WERI-Rb-1 (cell line): Measurements from ENCODE around the gene ODR4.
"Not testable (repeated sequence)": the region's sequence is repeated elsewhere in the genome, so short reads cannot be mapped to it uniquely, and the experiment has no call there.

Source experiments
- DNase-seq: peaks from one replicate; pipeline ENCODE4 v3.0.0-alpha.2; 2020
- H3K27ac ChIP-seq: fragments of 250-450 bp; sonication (Bioruptor Pico); 2 replicates; pipeline ENCODE4 v1.5.1; 2020; ENCODE audit warnings: mild to moderate bottlenecking, moderate library complexity
- H3K27me3 ChIP-seq: fragments of 250-450 bp; sonication (Bioruptor Pico); 2 replicates; pipeline ENCODE4 v1.5.1; 2021; ENCODE audit warnings: mild to moderate bottlenecking, low read depth, moderate library complexity; ENCODE audit not compliant: insufficient read depth, severe bottlenecking
- H3K36me3 ChIP-seq: fragments of 250-450 bp; sonication (Bioruptor Pico); 2 replicates; pipeline ENCODE4 v1.5.1; 2020; ENCODE audit warnings: mild to moderate bottlenecking, moderate library complexity
- H3K4me3 ChIP-seq: 2 replicates; pipeline ENCODE4 v1.5.1; 2011; ENCODE audit warnings: low read depth, mild to moderate bottlenecking, control low read depth, low read length
- H3K9me3 ChIP-seq: fragments of 250-450 bp; sonication (Bioruptor Pico); 2 replicates; pipeline ENCODE4 v1.5.1; 2021; ENCODE audit warnings: mild to moderate bottlenecking, moderate library complexity; ENCODE audit not compliant: severe bottlenecking
- TF ChIP-seq, protein P1 (sequence below): IDR thresholded peaks from 2 replicates; pipeline ENCODE4 v1.5.1; 2011; ENCODE audit warnings: low read depth, mild to moderate bottlenecking, control low read depth, inconsistent platforms, low read length

The ODR4 gene

DNA sequence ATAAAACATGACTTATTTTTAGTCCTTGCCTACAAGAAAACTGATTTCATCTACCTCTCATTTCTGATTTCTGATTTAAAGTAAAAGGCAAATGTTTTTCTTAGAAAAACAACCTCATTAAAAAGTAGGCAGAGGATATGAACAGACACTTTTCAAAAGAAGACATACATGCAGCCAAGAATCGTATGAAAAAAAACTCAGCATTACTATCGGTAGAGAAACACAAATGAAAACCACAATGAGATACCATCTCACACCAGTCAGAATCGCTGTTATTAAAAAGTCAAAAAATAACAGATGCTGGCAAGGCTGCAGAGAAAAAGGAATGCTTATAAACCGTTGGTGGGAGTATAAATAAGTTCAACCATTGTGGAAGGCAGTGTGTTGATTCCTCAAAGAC, 16.2 kb downstream of the ODR4 start:
- H3K4me3 ChIP-seq: no peak overlapping the region
- H3K9me3 ChIP-seq: no peaks in the 10 kb centered on the region
- H3K36me3 ChIP-seq: peaks cover 46% of the 10 kb centered on the region
- TF ChIP-seq, protein P1, sequence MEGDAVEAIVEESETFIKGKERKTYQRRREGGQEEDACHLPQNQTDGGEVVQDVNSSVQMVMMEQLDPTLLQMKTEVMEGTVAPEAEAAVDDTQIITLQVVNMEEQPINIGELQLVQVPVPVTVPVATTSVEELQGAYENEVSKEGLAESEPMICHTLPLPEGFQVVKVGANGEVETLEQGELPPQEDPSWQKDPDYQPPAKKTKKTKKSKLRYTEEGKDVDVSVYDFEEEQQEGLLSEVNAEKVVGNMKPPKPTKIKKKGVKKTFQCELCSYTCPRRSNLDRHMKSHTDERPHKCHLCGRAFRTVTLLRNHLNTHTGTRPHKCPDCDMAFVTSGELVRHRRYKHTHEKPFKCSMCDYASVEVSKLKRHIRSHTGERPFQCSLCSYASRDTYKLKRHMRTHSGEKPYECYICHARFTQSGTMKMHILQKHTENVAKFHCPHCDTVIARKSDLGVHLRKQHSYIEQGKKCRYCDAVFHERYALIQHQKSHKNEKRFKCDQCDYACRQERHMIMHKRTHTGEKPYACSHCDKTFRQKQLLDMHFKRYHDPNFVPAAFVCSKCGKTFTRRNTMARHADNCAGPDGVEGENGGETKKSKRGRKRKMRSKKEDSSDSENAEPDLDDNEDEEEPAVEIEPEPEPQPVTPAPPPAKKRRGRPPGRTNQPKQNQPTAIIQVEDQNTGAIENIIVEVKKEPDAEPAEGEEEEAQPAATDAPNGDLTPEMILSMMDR: no peak
- no peaks in the 10 kb centered on the region for H3K27me3 ChIP-seq
- no peak for DNase-seq
- H3K27ac ChIP-seq: no peak overlapping the region

DNA sequence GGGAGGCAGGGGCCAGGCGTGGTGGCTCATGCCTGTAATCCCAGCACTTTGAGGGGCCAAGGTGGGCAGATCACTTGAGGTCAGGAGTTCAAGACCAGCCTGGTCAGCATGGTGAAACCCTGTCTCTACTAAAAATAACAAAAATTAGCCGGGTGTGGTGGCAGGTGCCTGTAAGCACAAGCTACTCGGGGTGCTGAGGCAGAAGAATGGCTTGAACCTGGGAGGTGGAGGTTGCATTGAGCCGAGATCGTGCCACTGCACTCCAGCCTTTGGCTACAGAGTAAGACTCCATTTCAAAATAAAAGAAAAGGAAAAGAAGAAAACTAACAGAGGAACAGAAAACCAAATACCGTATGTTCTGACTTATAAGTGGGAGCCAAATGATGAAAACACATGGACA, 17.1 kb downstream of the ODR4 start:
- not testable (repeated sequence) for H3K9me3 ChIP-seq, H3K27me3 ChIP-seq, H3K4me3 ChIP-seq, DNase-seq, H3K27ac ChIP-seq
- peaks cover 43% of the 10 kb centered on the region for H3K36me3 ChIP-seq

DNA sequence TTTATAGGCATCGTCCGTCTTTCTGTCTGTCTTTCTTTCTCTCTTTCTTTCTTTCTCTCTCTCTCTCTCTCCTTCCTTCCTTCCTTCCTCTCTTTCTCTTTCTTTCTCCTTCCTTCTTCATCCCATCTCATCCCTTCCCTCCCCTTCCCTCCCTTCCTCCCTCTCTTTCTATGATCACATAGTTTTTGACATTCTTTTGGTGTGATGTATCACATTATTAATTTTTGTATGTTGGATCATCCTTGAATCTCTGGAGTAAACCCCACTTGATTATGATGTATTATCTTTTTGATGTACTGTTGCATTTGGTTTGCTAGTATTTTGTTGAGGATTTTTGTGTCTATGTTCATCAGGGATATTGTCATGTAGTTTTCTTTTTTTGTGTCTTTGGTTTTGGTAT, 25.8 kb downstream of the ODR4 start:
- not testable (repeated sequence) for H3K27ac ChIP-seq, H3K9me3 ChIP-seq, H3K27me3 ChIP-seq, DNase-seq, H3K4me3 ChIP-seq
- peaks cover 39% of the 10 kb centered on the region for H3K36me3 ChIP-seq

DNA sequence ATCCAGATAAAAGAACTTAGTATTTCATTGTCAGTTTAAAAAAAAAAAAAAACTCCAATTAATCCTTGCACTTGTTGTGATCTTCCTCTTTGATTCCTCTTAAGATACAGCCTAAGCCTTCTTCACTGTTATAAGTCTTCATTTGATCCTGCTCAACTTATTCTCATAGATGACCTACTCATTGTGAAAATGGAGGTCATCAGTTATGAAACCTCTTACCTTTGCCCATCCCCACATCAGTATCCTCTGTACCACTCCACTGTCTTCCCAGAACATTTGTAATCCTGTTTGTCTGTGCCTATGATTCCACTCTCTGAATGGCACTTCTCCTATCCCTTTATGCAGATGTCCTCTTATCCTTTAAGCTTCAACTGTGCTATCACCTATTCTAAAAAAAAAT, 28.0 kb downstream of the ODR4 start:
- Histone ChIP-seq H3K4me3 (no peak overlapping the region), H3K27me3 (no peaks in the 10 kb centered on the region), H3K36me3 (peaks cover 30% of the 10 kb centered on the region), H3K27ac (no peak overlapping the region), H3K9me3 (no peaks in the 10 kb centered on the region)
- no peak for DNase-seq
- TF ChIP-seq, protein P1: no peak

DNA sequence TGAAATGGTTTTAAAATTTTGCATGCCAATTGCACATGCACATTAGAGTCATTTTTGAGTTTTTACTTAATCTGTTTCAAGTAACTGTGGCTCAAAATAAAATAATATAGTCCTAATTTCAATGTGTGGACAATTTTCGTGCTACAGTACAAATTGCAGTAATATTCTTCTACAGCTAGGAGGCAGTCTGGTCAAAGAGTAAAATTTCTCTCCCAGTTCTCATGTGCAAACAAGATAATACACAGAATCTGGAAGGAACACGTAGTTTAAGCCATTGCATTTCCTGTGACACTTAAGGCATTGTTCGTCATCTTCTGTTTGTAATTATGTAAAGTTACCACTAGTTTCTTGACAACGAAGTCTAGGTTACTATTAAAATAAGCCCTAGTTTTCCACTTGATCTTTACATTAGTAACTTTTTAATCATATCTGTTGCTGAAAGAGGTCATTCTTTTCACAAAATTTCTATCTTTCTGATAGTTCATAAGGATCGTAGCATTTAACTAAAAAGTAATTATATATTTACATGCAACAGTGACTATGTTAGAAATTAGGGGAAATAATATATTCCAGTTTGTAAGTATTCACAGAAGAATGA, 28.9 kb downstream of the ODR4 start:
- no peak overlapping the region; the same call in 1 of the 2 replicates for H3K27ac ChIP-seq
- DNase-seq: no peak
- H3K27me3 ChIP-seq: no peaks in the 10 kb centered on the region
- peaks cover 22% of the 10 kb centered on the region for H3K36me3 ChIP-seq
- no peaks in the 10 kb centered on the region for H3K9me3 ChIP-seq
- TF ChIP-seq, protein P1: peak; percentile 51; the same call in 1 of the 2 replicates
- no peak overlapping the region for H3K4me3 ChIP-seq

DNA sequence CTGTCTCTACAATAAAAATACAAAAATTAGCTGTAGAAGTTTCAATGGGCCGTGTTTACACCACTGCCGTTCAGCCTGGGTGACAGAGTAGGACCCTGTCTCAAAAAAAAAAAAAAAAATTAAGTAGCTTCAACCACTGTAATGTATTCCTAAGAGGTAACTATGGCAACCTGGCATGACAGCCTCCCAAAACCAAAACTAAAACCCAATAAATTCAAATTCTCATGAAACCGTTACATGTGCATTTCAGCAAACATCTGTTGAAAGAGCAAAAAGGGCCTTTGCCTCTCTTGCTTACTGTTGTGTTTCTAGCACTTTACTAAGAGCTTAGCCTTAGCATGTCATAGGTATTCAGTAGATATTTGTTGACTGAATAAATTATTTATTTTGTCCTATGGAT, 33.5 kb downstream of the ODR4 start:
- Histone ChIP-seq H3K36me3 (peaks cover 19% of the 10 kb centered on the region), H3K27me3 (no peaks in the 10 kb centered on the region), H3K9me3 (no peaks in the 10 kb centered on the region), H3K27ac (no peak overlapping the region), H3K4me3 (no peak overlapping the region)
- DNase-seq: no peak
- TF ChIP-seq, protein P1: no peak

DNA sequence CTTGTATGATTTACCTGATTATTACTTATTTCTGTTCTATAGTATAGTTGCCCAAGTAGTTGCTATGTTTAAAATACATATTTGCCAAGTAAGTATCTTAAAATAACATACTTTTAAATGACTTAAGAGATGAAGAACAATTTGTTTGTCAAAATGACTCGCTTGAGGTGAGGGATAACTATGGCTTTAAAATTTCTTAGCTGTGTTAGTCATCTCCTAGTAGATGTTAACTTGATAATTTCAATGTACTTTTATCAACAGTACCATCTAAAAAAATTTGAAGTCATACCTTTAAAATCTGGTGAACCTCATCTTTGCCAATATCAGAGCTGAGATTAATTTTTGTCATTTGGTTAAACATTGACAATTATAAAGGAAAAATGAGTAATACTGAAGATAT, 37.7 kb downstream of the ODR4 start:
- H3K9me3 ChIP-seq: no peaks in the 10 kb centered on the region
- no peaks in the 10 kb centered on the region for H3K27me3 ChIP-seq
- no peak overlapping the region for H3K4me3 ChIP-seq
- TF ChIP-seq, protein P1: no peak
- peaks cover 20% of the 10 kb centered on the region for H3K36me3 ChIP-seq
- H3K27ac ChIP-seq: no peak overlapping the region
- no peak for DNase-seq
